IPS DF 19.7 (cell line): ENCODE results near the gene PTPRD.

ENCODE experiments used
- DNase-seq: peaks from one replicate; pipeline ENCODE4 v3.0.0-alpha.2; 2013; ENCODE audit warnings: low read depth, low spot score

The PTPRD gene

GRCh38 chr9:8905731-8906130 lies 1707.1 kb downstream of the PTPRD start:
- DNase-seq = no peak

- DNase-seq = no peak
Measured at GRCh38 chr9:8904771-8905515, 1707.9 kb downstream of the PTPRD start.

DNA sequence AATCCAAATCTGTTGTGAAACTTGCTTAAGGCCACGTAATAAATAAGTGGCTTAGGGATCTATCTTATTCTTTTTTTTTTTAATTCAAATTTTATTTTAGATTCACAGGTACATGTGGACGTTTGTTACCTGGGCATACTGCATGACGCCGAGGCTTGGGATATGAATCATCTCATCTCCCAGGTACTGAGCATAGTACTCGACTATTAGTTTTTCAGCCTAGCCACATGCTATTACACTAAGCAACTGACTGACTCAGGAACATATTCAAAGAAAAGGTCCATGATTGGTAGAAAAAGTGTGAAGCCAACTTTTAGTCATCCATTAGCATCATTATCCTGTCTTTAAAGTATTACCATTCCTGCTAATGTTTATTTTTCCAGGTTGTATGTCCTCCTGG lies 1709.7 kb downstream of the PTPRD start:
- DNase-seq = no peak

- DNase-seq = no peak
Measured at GRCh38 chr9:8901146-8901545, 1711.7 kb downstream of the PTPRD start.

- no peak for DNase-seq
Measured at GRCh38 chr9:8899511-8899910, 1713.3 kb downstream of the PTPRD start.

GRCh38 chr9:8895861-8896224 lies 1717.0 kb downstream of the PTPRD start:
- DNase-seq = no peak

- DNase-seq = no peak
Measured at GRCh38 chr9:8895106-8895860, 1717.5 kb downstream of the PTPRD start.

DNA sequence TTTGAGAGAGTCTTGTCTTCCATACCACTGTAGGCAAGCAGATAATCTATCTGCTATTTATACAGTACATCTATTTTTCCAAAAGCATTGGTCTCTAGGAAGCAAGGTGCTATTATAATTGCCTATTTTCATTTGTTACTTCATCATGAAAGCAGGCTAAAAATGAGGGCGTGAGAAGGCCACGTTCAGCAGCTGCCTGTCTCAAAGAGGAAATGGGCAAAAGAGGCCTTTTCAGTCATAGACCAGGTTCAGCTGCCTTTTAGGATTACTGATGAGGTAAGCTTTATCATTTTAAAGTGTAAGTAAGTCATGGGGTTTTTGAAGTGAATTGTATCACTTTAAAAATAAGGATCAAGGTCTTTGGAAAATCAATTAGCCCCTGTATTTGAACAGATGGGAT lies 1722.1 kb downstream of the PTPRD start:
- no peak for DNase-seq

DNA sequence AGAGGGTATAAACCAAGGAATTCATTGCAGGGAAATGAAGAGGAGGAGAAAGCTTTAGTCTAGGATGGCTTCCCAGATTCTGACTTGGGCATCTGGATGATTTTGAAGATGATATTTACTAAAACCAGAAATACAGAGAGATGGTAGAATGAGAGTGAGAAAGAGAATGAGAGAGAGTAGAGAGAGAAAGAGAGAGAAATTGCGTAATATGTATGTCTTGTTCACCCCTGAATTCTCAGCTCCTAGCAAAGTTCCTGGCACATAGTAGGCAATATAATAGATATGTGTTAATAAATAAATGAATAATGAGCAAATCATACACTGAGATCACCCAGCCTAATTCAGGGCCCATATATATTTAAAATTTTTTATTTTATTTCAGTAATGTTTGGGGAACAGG lies 1723.7 kb downstream of the PTPRD start:
- DNase-seq = no peak

DNA sequence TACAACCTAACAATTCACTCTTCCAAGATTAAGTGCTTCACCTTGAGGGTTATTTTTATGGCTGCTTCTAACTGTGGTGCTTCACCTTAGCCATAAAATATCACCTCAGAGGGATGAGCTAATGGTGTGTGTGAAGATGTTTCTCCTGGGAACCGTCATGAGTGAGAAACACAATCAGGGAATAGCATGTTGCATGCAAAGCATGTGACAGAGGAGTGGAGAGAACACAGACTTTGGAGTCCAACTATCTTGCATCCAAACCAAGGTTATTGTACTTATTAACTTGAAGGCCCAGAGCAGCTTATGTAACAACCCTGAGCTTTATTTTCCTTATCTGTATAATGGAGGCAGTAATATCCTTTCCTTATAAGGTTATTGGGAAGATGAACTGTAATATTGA lies 1724.2 kb downstream of the PTPRD start:
- DNase-seq = no peak

- no peak for DNase-seq
Measured at GRCh38 chr9:8887369-8887768, 1725.4 kb downstream of the PTPRD start.

DNA sequence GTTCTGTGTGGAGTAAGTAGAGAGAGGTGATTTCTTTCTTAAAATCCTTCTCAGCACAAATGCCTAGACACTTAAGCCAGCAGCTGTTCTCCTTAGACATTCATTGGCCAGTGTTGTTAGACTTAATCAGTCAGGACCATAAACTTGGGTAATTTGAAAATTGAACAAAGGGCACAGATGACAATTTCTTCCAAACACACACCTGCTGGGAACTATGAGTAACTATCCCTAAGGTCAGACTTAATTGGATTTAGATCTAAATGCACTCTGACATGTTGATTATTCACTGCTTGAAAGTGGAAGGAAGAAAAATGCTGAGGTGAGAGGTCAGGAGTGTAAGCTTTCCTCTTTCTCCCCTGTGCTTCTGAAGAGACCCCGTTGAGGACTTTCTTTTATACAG lies 1729.5 kb downstream of the PTPRD start:
- DNase-seq = no peak

- DNase-seq = no peak
Measured at GRCh38 chr9:8880060-8880459, 1732.7 kb downstream of the PTPRD start.

GRCh38 chr9:8879284-8879683 lies 1733.5 kb downstream of the PTPRD start:
- DNase-seq = no peak

DNA sequence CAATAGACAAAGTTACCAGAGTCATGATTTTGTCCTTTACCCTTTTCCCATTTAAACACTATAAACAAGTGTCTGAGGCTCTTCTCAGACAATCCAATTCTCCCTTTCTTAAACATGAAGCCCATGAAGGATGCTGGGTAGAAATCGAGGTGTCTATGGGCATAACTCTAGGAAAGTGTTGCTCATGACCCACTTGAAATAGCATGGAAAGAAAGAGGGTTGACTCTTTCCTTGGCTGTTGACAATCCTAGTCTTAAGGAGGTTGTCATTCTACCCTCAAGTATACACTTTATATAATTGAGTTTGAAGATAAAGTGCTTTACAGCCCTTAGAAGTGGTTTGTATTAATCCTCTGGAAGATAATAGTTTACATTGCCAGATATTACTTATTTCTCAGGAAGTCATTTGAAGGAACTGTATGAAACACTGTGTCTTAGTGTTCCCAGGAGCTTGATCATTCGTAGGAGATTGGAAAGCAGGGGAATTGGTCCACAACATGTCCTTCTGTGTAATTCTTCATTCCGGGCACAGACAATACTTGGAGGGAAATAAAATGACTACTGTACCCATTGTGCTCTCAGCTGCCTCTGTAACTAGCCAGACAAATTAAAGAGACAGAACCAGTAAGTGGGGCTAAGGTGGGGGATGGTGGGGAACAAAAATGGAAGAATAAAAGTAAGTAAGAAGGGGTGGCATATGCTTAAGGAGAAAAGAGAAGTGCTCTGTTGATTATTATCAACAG lies 1734.9 kb downstream of the PTPRD start:
- DNase-seq = no peak

- no peak for DNase-seq
Measured at GRCh38 chr9:8876303-8876702, 1736.5 kb downstream of the PTPRD start.

DNA sequence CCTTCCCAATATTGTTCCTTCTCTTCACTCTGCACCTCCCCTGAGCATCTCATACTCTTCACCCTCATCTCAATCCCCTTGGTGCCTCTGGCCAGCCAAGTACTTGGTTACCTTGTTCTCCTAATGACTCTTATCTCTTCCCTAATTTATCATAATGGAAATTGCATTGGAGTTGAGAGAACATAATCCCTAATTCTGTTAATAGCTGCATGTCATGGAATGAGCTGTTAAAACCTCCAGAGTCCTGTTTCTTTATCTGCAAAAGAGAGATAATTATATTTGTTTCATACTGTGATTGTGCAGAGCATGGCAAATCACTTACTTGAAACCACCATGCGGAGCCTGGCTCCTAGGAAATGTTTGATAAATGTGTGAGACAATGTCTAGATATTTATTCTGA lies 1738.3 kb downstream of the PTPRD start:
- no peak for DNase-seq

DNA sequence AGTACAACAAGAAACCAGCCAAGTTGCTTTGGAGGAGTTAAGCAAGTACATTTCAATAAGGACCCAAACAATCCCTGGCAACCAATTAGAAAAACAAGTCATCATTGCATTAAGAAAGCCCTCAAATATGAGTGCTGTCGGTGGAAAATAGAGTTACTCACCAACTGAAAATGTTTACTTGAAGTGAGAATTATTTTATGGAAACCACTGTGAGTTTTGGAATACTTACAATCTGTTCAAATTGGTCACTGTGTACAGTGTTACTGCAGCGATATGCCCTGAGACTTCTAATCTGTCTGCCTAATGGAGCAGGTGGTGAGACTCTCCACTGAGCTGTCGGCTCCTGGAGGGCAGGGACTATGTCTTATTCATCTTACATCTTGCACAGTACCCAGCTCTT lies 1740.0 kb downstream of the PTPRD start:
- no peak for DNase-seq

DNA sequence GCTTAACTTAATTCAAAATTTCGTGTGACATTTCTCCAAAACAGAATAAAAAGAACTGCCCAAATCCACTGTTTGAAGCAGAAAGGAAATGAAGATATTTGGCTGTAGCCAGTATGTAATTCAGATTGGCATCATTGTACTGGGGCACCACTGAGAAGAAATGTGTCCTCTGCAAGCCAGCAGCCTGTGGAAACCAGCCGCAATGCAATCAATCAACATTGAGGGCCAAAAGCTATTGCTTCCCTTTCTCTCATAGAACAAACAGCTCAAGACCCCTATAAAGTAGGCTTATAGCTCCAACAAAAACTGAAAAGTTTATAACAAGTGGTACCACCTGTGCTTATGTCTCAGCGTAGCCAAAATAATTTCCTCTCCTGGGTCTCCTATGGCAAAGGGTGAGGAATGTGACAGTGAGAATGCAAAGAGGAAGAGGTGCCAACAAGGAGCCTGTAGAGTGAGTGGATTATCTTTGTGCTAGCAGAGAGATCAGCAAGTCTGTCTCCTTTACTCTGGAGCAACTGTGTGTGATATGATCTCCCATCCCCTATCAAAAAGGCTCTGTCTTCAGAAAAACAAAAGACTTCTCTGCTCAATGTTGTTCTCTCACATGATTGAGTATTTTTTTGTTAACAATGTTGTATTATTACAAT lies 1740.9 kb downstream of the PTPRD start:
- no peak for DNase-seq

GRCh38 chr9:8871396-8871795 lies 1741.4 kb downstream of the PTPRD start:
- DNase-seq = no peak

DNA sequence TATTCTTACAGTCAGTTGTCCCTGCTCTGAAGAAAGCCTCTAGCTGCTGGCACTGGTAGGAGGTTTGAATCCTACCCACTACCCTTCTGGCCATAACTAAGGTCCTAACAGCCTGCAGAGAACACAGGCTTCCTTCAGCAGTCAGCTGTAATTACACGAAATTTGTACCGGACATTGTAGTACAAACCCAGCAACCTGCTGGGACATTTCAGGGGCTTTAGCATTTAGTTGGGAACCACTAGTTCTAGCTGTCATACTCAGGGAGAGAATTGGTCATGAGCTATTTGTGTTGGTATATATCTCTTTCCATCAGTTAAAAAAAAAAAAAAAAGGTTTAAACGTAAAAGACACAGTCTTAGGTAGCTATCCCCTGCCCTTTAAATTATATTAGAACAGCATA lies 1743.0 kb downstream of the PTPRD start:
- DNase-seq = no peak

DNA sequence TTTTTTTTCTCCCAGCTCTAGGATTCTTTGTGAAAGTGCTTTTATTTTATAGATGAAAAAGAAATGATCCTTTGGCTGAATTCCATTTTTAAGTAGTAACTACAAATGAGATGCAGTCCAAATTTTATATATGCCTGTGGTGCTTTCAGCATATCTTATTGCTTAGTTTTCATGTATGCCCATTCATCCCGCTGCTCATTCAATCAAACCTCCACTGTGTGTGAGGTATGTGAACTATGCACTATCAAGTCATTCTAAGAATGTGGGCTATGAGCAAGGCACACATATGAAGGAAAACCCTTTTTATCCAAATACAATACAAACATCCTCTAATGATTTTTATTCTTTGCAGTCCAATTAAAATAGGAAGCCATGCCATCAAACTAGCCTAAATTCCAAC lies 1744.2 kb downstream of the PTPRD start:
- no peak for DNase-seq
